ENCODE measurements around the gene KIF1A.

Gene KIF1A

GRCh38 chr2:240806006-240806405 lies 14.0 kb downstream of the KIF1A start:
- H3K27me3 ChIP-seq (replicated peaks; ENCODE audit: control insufficient read depth, insufficient read depth, low read length) = no peaks in the 10 kb centered on the region
- no peak for DNase-seq (ENCODE audit: extremely low read depth, insufficient read length)
- H3K4me3 ChIP-seq (replicated peaks; ENCODE audit: low read depth, low read length) = no peak overlapping the region
- no peaks in the 10 kb centered on the region for H3K36me3 ChIP-seq (ENCODE audit: control insufficient read depth, insufficient read depth, low read length)
- TF ChIP-seq CTCF (IDR thresholded peaks at IDR 0.05; ENCODE audit: insufficient read depth, low read length, poor library complexity, severe bottlenecking) = no peak

DNA sequence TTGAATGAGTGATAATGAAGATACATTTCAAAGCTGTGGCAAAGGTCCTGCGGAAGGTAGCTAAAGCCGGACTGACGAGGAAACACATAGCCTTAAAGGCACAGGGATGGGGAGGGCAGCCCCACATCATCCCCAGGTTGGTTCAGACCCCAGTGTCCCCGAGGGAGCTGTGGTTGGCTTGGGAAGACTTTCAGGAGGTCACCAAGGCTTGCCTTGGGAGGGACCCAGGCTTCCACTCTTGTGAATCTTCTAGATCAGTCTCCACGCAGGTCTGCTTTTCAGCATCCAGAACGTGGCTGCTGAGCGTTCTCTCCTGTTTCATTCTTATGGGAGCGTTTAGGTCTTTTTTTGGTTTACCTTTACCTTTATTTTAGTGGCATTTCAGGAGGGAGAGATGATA lies 16.8 kb downstream of the KIF1A start:
- Histone ChIP-seq H3K4me3 (replicated peaks; ENCODE audit: low read depth, low read length) (no peak overlapping the region), H3K27me3 (replicated peaks; ENCODE audit: control insufficient read depth, insufficient read depth, low read length) (no peaks in the 10 kb centered on the region; the same call in 1 of the 2 replicates)

GRCh38 chr2:240799033-240799820 lies 20.8 kb downstream of the KIF1A start:
- Histone ChIP-seq H3K4me3 (replicated peaks; ENCODE audit: low read depth, low read length) (no peak overlapping the region), H3K27me3 (replicated peaks; ENCODE audit: control insufficient read depth, insufficient read depth, low read length) (no peaks in the 10 kb centered on the region; the same call in 1 of the 2 replicates), H3K36me3 (ENCODE audit: control insufficient read depth, insufficient read depth, low read length) (no peaks in the 10 kb centered on the region)
- TF ChIP-seq CTCF (IDR thresholded peaks at IDR 0.05; ENCODE audit: insufficient read depth, low read length, poor library complexity, severe bottlenecking) = no peak
- no peak for DNase-seq (ENCODE audit: extremely low read depth, insufficient read length)

More for the DNA sequence above, 16.8 kb downstream of the KIF1A start:
- no peaks in the 10 kb centered on the region for H3K36me3 ChIP-seq (ENCODE audit: control insufficient read depth, insufficient read depth, low read length)
- DNase-seq (ENCODE audit: extremely low read depth, insufficient read length) = no peak
- TF ChIP-seq CTCF (IDR thresholded peaks at IDR 0.05; ENCODE audit: insufficient read depth, low read length, poor library complexity, severe bottlenecking) = no peak

GRCh38 chr2:240798327-240798905 lies 21.6 kb downstream of the KIF1A start:
- Histone ChIP-seq H3K4me3 (replicated peaks; ENCODE audit: low read depth, low read length) (no peak overlapping the region), H3K36me3 (ENCODE audit: control insufficient read depth, insufficient read depth, low read length) (no peaks in the 10 kb centered on the region), H3K27me3 (replicated peaks; ENCODE audit: control insufficient read depth, insufficient read depth, low read length) (no peaks in the 10 kb centered on the region; the same call in 1 of the 2 replicates)
- no peak for DNase-seq (ENCODE audit: extremely low read depth, insufficient read length)
- TF ChIP-seq CTCF (IDR thresholded peaks at IDR 0.05; ENCODE audit: insufficient read depth, low read length, poor library complexity, severe bottlenecking) = no peak

- no peaks in the 10 kb centered on the region for H3K36me3 ChIP-seq (ENCODE audit: control insufficient read depth, insufficient read depth, low read length)
- no peak for TF ChIP-seq CTCF (IDR thresholded peaks at IDR 0.05; ENCODE audit: insufficient read depth, low read length, poor library complexity, severe bottlenecking)
- no peak overlapping the region for H3K4me3 ChIP-seq (replicated peaks; ENCODE audit: low read depth, low read length)
- DNase-seq (ENCODE audit: extremely low read depth, insufficient read length) = no peak
- H3K27me3 ChIP-seq (replicated peaks; ENCODE audit: control insufficient read depth, insufficient read depth, low read length) = no peaks in the 10 kb centered on the region; the same call in 1 of the 2 replicates
Measured at GRCh38 chr2:240797914-240798313, 22.1 kb downstream of the KIF1A start.

Data from GM06990 (cell line).